GM12878 (cell line): ENCODE results near the gene GFOD2. TPM values are rescaled to one million over a fixed set of nuclear protein-coding genes. Genes with fewer than 3 reads are reported as not detected.
A peak's percentile ranks its signal among the peaks of the same experiment; 100 is the strongest.

Experiments used
- ATAC-seq: fragments of 200-7000 bp; cut with Tn5 transposase; 3 replicates; pipeline ENCODE4 v1.9.1; 2020; ENCODE audit warnings: mild to moderate bottlenecking, moderate library complexity
- BruUV-seq: library from RNA; stranded (reverse); fragments of 400-500 nt; replicated peaks from 2 replicates; lab custom pipeline; 2021; lab: Mats Ljungman, UMichigan
- CTCF ChIA-PET: fragments of 300-600 bp; sonication (Branson Sonifier 250); formaldehyde crosslinking; extraction: SDS; loops from one replicate; lab custom pipeline; 2021; ENCODE audit warnings: inconsistent platforms; lab: Yijun Ruan, JAX
- POLR2A ChIA-PET: fragments of 350-600 bp; formaldehyde crosslinking; extraction: SDS; loops from one replicate; lab custom pipeline; 2021; ENCODE audit warnings: inconsistent platforms; lab: Charles Lee
- RAD21 ChIA-PET: fragments of 300-600 bp; sonication (Branson Sonifier 250); formaldehyde crosslinking; loops from one replicate; lab custom pipeline; 2023; ENCODE audit warnings: antibody characterized with exemption; ENCODE audit not compliant: unreplicated experiment; lab: Charles Lee
- SMC1A ChIA-PET: fragments of 300-600 bp; sonication (Branson Sonifier 250); formaldehyde crosslinking; loops from one replicate; lab custom pipeline; 2023; ENCODE audit not compliant: unreplicated experiment, uncharacterized antibody; lab: Charles Lee
- DNase-seq: peaks from one replicate; pipeline ENCODE4 v3.0.0-alpha.2; 2011; ENCODE audit warnings: low read depth, low spot score
- FAIRE-seq: peaks from 3 replicates; lab custom pipeline; 2011; peaks lifted over from hg19 to GRCh38; lab: Jason Lieb, UNC
- H2AFZ ChIP-seq: 2 replicates; pipeline ENCODE4 v1.6.0; 2011; ENCODE audit warnings: low read depth, low read length, control low read depth; ENCODE audit not compliant: control insufficient read depth
- H3K27ac ChIP-seq: 2 replicates; pipeline ENCODE4 v1.5.1; 2011; ENCODE audit warnings: control low read depth; ENCODE audit not compliant: control insufficient read depth, insufficient read depth
- H3K27me3 ChIP-seq, 2 experiments: replicated peaks in 1 of 2; 2 replicates each; pipeline versions ENCODE4 v1.6.0 to v1.6.1; 2011; ENCODE audit warnings: low read length in 1 of 2; ENCODE audit not compliant: control insufficient read depth in 2 of 2, insufficient read depth in 2 of 2
- H3K36me3 ChIP-seq, 2 experiments: 2 replicates each; pipeline ENCODE4 v1.5.1; 2011; ENCODE audit warnings: low read length in 1 of 2; ENCODE audit not compliant: control insufficient read depth in 2 of 2, insufficient read depth in 2 of 2
- H3K4me1 ChIP-seq: 2 replicates; pipeline ENCODE4 v1.6.1; 2011; ENCODE audit warnings: mild to moderate bottlenecking, low read length, moderate library complexity, mixed read lengths; ENCODE audit not compliant: control insufficient read depth, insufficient read depth
- H3K4me2 ChIP-seq: 2 replicates; pipeline ENCODE4 v1.6.0; 2011; ENCODE audit warnings: control low read depth; ENCODE audit not compliant: control insufficient read depth, insufficient read depth
- H3K4me3 ChIP-seq: fragments of 200-600 bp; sonication (generic); 2 replicates; pipeline ENCODE4 v1.5.1; 2016
- H3K79me2 ChIP-seq: 2 replicates; pipeline ENCODE4 v1.6.0; 2011; ENCODE audit warnings: low read length; ENCODE audit not compliant: control insufficient read depth, insufficient read depth
- H3K9ac ChIP-seq: 2 replicates; pipeline ENCODE4 v1.8.0; 2011; ENCODE audit warnings: low read length, control low read depth, mixed read lengths; ENCODE audit not compliant: control insufficient read depth, insufficient read depth
- H3K9me3 ChIP-seq: replicated peaks from 3 replicates; pipeline ENCODE4 v1.5.1; 2011; ENCODE audit warnings: mild to moderate bottlenecking, low read length; ENCODE audit not compliant: control insufficient read depth, insufficient read depth
- H4K20me1 ChIP-seq: 2 replicates; pipeline ENCODE4 v1.6.0; 2011; ENCODE audit not compliant: control insufficient read depth, insufficient read depth
- BHLHE40 ChIP-seq, 2 experiments: fragments of 450-650 bp in 1 of 2; IDR thresholded peaks; 2 replicates each; pipeline ENCODE4 v1.6.1; 2011 to 2017; ENCODE audit warnings: low read depth in 2 of 2, borderline replicate concordance in 1 of 2, improper control_type of control experiment in 1 of 2, low read length in 1 of 2, mild to moderate bottlenecking in 1 of 2
- ELK1 ChIP-seq: IDR thresholded peaks from 2 replicates; pipeline ENCODE4 v1.6.1; 2012; ENCODE audit warnings: low read depth, low read length, improper control_type of control experiment
- HDAC2 ChIP-seq: fragments of 200-600 bp; sonication (generic); IDR thresholded peaks from 2 replicates; pipeline ENCODE4 v1.6.1; 2017
- HSF1 ChIP-seq: fragments of 150-350 bp; IDR thresholded peaks from 2 replicates; pipeline ENCODE4 v1.6.1; 2014; ENCODE audit warnings: mild to moderate bottlenecking, low read depth, low read length
- IKZF1 ChIP-seq: fragments of 450-650 bp; conservative IDR thresholded peaks from 2 replicates; pipeline ENCODE4 v1.6.1; 2017; ENCODE audit warnings: antibody characterized with exemption, mild to moderate bottlenecking
- IRF4 ChIP-seq: IDR thresholded peaks from 2 replicates; pipeline ENCODE4 v1.6.1; 2011; ENCODE audit warnings: low read depth, low read length
- IRF5 ChIP-seq: fragments of 450-650 bp; IDR thresholded peaks from 2 replicates; pipeline ENCODE4 v1.6.1; 2017; ENCODE audit warnings: borderline replicate concordance
- MTA2 ChIP-seq: fragments of 450-650 bp; IDR thresholded peaks from 2 replicates; pipeline ENCODE4 v1.6.1; 2016; ENCODE audit warnings: low read depth, mild to moderate bottlenecking, moderate library complexity
- NBN ChIP-seq: fragments of 450-650 bp; IDR thresholded peaks from 2 replicates; pipeline ENCODE4 v1.6.1; 2016
- NR2C1 ChIP-seq: fragments of 450-650 bp; IDR thresholded peaks from 2 replicates; pipeline ENCODE4 v1.6.1; 2017; ENCODE audit warnings: antibody characterized with exemption, mild to moderate bottlenecking, moderate library complexity
- RELA ChIP-seq: fragments of 450-650 bp; IDR thresholded peaks from 2 replicates; pipeline ENCODE4 v1.8.0; 2014; ENCODE audit warnings: borderline replicate concordance; ENCODE audit not compliant: partially characterized antibody
- ZBTB40 ChIP-seq: fragments of 450-650 bp; IDR thresholded peaks from 2 replicates; pipeline ENCODE4 v1.6.1; 2016; ENCODE audit warnings: mild to moderate bottlenecking, moderate library complexity, borderline replicate concordance
- WGBS: methylation state at CpG from one replicate; pipeline ENCODE4 v1.1.6; 2016; ENCODE audit warnings: low lambda C conversion rate; ENCODE audit not compliant: insufficient replicate concordance, insufficient coverage; ENCODE audit errors: missing lambda C conversion rate; 5-methylcytosine and 5-hydroxymethylcytosine counted together
- in situ Hi-C: fragments of 300-500 bp; cut with MboI; formaldehyde crosslinking; loops from 9 replicates; pipeline ENCODE4 v1.14.3; 2018; ENCODE audit warnings: mixed read lengths
- intact Hi-C: fragments of 100-400 bp; cut with micrococcal nuclease; formaldehyde crosslinking; loops from one replicate; pipeline ENCODE4 v1.14.2; 2022; ENCODE audit not compliant: unreplicated experiment
- polyA plus RNA-seq, 11 experiments: library from polyadenylated mRNA; depleted of rRNA in 4 of 11; unstranded in 6 of 11; stranded (reverse) in 5 of 11; fragments of >200 nt; fragmentation: Nextera tagmentation in 4 of 11; fragmentation: Illumina TruSeq in 1 of 11; extraction: Ambion mirVana in 4 of 11; extraction: Trizol in 1 of 11; gene quantifications; 1 replicate in 1 of 11; 2 replicates in 10 of 11; pipeline versions ENCODE4 v1.2.1 to v1.2.3, GENCODE V29; 2011 to 2016; ENCODE audit warnings: inconsistent platforms in 2 of 11, missing spikeins in 2 of 11, low read depth in 1 of 11
- total RNA-seq, 4 experiments: library from RNA; depleted of rRNA in 3 of 4; stranded (reverse); fragments of >200 nt in 3 of 4; fragmentation: Illumina TruSeq in 1 of 4; extraction: Trizol in 1 of 4; gene quantifications; 2 replicates each; pipeline versions ENCODE4 v1.2.1 to v1.2.3, GENCODE V29; 2013 to 2021

GFOD2 gene
- total and polyA plus RNA-seq, 10 of the 15 experiments (the other 5 are each of a cell fraction or from before 2014, with no cell fraction given), result 2.0 to 15.9 (median 12.0) TPM

- no peak overlapping the region for H3K9ac ChIP-seq
- BruUV-seq, result no TSS peak
- ATAC-seq (peak; percentile 59), FAIRE-seq (peak; percentile 98), DNase-seq (no peak)
- H3K27me3 ChIP-seq, result no peaks in the 10 kb centered on the region
- H4K20me1 ChIP-seq, result no peaks in the 10 kb centered on the region
- in situ Hi-C loops (no loop called here), intact Hi-C loops (loop anchor here (1.0 to 5.0 kb wide), 4 partner anchors 44 to 256 kb away; partner anchors contain the start of genes GFOD2, RANBP10 and TSNAXIP1)
- ChIA-PET POLR2A (interaction anchor here (0.5 to 0.9 kb wide), 2 partner anchors 13 to 41 kb away, joined by 3 to 4 read pairs; no protein-coding TSS in a partner anchor), CTCF (interaction anchor here (0.6 to 11.9 kb wide), 44 partner anchors 10 to 398 kb away, joined by 3 to 196 read pairs (median 4); partner anchors contain the start of genes ACD, ATP6V0D1, DDX28 and DUS2), SMC1A (interaction anchor here (0.6 to 2.2 kb wide), 14 partner anchors 21 to 256 kb away, joined by 3 to 8 read pairs (median 4); partner anchors contain the start of gene CTCF), RAD21 (interaction anchor here (0.8 to 3.1 kb wide), 16 partner anchors 10 to 256 kb away, joined by 3 to 19 read pairs (median 4); partner anchors contain the start of genes EDC4, GFOD2, NUTF2 and RANBP10)
- no peak overlapping the region for H3K4me2 ChIP-seq
- H3K4me1 ChIP-seq, result peaks cover 24% of the 10 kb centered on the region
- H2AFZ ChIP-seq, result no peak overlapping the region; the same call in 1 of the 2 replicates
- no peak overlapping the region for H3K4me3 ChIP-seq
- H3K9me3 ChIP-seq, result no peaks in the 10 kb centered on the region
- no peaks in the 10 kb centered on the region for H3K79me2 ChIP-seq
- no peak overlapping the region for H3K27ac ChIP-seq
- H3K36me3 ChIP-seq, result no peaks in the 10 kb centered on the region
- WGBS, result 39% methylated on average over 13 of the region's 13 CpGs
- TF ChIP-seq IKZF1 (no peak; the same call in 1 of the 2 replicates), BHLHE40 (IDR thresholded peaks at IDR 0.05; ENCODE audit: borderline replicate concordance in 1 of 2, low read depth in 2 of 2, low read length in 1 of 2) (no peak), HSF1 (no peak), ELK1 (no peak), NBN (0 out of 2 replicates have a peak, but pooled peaks have one; percentile 21), IRF4 (peak; percentile 70), NR2C1 (no peak), ZBTB40 (no peak), MTA2 (no peak), RELA (no peak), HDAC2 (no peak), IRF5 (no peak)
These were observed 46.1 kb downstream of the GFOD2 start for GRCh38 chr16:67672739-67673662.
